Putamen (tissue), 1 donor: ENCODE measurements around the gene ACAP2.
A peak's percentile ranks its signal among the peaks of the same experiment; 100 is the strongest.
"Not testable (repeated sequence)": the region's sequence is repeated elsewhere in the genome, so short reads cannot be mapped to it uniquely, and the experiment has no call there.

Source experiments
- DNase-seq: peaks from one replicate; pipeline ENCODE4 v3.0.0-alpha.2; 2016; ENCODE audit warnings: low spot score

ACAP2 gene, protein sequence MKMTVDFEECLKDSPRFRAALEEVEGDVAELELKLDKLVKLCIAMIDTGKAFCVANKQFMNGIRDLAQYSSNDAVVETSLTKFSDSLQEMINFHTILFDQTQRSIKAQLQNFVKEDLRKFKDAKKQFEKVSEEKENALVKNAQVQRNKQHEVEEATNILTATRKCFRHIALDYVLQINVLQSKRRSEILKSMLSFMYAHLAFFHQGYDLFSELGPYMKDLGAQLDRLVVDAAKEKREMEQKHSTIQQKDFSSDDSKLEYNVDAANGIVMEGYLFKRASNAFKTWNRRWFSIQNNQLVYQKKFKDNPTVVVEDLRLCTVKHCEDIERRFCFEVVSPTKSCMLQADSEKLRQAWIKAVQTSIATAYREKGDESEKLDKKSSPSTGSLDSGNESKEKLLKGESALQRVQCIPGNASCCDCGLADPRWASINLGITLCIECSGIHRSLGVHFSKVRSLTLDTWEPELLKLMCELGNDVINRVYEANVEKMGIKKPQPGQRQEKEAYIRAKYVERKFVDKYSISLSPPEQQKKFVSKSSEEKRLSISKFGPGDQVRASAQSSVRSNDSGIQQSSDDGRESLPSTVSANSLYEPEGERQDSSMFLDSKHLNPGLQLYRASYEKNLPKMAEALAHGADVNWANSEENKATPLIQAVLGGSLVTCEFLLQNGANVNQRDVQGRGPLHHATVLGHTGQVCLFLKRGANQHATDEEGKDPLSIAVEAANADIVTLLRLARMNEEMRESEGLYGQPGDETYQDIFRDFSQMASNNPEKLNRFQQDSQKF

DNA sequence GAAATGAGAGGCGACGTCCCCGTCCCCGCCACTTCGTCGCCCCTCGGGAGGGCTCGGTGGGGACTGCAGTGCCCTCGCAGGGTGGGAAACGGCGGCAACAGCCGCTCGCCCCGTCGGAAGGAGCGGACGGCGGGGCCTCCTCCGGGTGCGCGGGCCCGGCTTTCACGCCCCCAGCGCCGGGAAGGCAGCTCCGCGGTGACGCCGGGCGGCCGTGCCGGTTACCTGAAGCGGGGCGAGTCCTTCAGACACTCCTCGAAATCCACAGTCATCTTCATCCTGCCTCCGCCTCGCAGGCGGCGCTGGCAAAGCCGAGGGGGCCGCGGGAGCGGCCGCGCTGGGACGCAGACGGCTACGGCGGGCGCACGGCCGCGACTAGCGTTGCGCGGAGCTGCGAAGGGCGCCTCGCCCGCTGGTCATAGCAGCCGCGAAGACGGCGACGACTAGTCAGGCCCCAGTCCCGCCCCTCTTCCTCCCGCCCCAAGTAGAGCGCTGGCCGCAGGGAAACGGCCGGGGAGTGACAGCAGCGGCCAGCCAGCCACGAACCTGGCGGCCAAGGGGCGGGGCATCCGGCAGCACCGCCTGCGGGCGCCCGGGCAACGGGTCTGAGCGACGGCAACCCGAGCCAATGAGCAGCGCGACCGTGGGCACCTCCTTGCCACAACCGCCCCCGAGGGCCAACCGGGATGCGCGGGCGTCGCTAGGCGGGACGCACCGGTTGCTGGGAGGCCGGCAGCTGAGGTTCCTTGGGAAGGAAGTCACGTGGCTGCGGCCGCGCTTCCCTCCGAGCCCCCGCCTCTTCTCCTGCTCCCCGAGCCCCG is at the start of gene ACAP2:
Gene ACAP2, minus strand, starts transcription at position 448 of the 818 bp plus-strand sequence. Its CDS starts 173 bp downstream, at position 275.
- DNase-seq, result peak; percentile 100

DNA sequence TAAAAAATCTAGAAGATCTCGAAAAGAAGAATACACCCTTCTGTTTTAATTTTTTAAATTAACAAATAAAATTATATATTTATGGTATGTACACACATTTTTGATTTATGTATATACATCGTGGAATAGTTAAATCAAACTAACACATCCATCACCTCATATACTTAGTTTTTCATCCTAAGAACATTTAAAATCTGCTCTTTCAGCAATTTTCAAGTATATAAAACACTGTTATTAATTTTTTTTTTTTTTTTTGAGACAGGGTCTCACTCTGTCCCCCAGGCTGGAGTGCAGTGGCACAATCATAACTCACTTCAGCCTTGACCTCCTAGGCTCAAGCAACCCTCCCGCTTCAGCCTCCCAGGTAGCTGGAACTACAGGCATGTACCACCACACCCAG is 32.8 kb upstream of the ACAP2 start:
- no peak for DNase-seq

DNA sequence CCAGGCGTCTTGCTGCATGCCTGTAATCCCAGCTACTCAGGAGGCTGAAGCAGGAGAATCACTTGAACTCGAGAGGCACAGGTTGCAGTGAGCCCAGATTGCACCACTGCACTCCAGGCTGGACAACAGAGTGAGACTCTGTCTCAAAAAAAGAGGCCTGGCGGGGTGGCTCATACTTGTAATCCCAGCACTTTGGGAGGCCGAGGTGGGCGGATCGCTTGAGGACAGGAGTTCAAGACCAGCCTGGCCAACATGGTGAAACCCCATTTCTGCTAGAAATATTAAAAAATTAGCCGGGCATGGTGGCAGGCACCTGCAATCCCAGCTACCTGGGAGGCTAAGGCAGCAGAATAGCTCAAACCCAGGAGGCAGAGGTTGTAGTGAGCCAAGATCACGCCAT is 32.3 kb upstream of the ACAP2 start:
- not testable (repeated sequence) for DNase-seq

DNA sequence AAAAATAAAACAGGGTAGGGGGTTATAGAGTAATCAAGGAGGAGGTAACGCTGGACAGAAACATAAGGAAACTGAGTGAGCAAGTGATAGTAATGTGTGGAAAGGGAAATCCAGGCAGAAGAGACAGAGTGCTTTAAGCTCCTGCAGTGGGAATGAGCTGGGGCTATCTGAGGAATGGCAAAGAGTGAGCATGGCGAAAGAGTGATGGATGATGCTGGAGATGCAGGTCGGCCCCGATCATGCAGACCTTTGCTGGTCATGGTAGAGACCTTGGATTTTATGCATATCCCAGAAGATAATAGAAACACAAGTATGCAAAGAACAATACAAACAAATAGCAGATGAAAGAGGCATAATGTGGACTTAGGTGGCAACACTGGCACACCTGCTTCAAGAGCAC is 26.0 kb upstream of the ACAP2 start:
- DNase-seq, result no peak

DNA sequence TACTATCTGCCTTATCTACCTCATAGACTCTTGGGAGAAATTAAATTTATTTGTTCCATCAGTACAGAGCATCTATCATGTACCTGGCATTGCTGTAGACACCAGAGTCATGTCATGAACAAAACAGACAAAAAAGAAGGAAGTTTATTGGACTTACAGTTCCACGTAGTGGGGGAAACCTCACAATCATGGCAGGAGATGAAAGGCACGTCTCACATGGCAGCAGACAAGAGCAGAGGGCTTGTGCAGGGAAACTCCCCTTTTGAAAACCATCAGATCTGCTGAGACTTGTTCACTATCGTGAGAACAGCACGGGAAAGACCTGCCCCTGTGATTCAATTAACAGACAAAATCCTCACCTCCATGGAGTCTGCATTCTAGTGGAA is 25.6 kb upstream of the ACAP2 start:
- DNase-seq, result no peak

DNA sequence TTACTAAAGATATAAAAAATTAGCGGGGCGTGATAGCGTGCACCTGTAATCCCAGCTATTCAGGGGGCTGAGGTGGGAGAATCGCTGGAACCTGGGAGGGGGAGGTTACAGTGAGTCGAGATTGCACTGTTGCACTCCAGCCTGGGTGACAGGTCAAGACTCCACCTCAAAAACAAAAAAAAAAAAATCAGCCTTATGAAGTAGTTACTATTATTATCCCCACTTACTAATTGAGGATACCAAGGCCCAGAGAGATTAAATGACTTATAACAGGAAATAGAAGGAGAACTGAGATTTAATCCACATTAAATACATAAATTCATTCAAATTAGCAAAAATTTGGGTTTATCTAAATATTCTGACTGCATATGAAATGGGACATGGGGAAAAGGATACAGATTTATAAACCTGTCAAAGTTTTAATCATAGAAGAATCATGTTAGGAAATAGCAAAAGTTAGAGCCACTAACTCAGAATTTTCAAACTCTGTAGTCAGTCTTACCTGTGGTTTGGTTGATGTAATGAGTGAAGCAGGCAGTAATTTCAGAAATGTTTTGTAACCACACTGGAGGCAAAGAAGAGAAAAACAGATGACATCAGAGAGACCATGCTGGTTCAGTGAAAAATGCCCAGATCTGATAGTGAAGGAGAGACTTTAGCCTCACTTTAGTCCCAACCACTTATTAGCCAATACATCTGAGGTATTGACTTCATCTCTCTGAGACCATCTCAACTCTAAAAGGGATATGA is 25.0 kb upstream of the ACAP2 start:
- no peak for DNase-seq

DNA sequence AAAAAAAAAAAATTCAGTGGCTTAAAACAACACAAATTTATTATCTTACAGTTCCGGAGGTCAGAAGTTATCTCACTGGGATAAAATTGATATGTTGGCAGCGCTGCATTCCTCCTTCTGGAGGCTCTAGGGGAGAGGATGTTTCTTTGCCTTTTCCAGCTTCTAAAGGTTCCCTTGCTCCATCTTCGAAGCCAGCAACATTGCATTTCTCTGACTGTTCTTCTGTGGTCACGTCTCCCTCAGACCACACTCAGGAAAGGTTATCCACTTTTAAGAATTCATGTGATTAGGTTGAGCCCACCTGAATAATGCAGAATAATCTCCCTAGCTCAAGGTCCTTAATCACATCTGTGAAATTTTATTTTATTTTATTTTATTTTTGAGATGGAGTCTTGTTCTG is 23.4 kb upstream of the ACAP2 start:
- no peak for DNase-seq

DNA sequence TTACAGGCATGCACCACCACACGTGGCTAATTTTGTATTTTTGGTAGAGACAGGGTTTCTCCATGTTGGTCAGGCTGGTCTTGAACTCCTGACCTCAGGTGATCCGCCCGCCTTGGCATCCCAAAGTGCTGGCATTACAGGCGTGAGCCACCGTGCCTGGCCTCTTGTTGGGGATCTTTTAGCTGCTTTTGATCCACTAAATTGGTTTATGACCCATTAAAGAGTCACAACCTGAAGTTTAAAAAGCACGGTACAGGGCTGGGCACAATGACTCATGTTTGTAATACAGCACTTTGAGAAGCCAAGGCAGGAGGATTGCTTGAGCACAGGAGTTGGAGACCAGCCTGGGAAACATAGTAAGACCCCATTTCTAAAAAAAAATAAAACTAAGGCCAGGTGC is 20.1 kb upstream of the ACAP2 start:
- DNase-seq, result not testable (repeated sequence)

DNA sequence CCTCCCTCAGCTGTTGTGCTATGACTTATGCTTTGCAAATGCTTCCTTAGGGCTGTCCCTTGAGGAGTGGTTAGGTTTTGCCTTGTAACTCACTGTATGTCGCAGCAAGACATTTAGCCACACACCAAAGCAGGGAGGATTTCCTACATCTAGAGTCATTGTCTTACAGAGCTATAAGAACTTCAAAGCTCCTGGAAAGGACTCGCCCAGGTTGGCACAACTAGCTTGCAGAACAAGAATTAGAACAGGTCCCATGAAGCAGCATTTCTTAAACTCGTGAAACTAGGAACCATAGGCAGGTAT is 19.4 kb upstream of the ACAP2 start:
- no peak for DNase-seq

DNA sequence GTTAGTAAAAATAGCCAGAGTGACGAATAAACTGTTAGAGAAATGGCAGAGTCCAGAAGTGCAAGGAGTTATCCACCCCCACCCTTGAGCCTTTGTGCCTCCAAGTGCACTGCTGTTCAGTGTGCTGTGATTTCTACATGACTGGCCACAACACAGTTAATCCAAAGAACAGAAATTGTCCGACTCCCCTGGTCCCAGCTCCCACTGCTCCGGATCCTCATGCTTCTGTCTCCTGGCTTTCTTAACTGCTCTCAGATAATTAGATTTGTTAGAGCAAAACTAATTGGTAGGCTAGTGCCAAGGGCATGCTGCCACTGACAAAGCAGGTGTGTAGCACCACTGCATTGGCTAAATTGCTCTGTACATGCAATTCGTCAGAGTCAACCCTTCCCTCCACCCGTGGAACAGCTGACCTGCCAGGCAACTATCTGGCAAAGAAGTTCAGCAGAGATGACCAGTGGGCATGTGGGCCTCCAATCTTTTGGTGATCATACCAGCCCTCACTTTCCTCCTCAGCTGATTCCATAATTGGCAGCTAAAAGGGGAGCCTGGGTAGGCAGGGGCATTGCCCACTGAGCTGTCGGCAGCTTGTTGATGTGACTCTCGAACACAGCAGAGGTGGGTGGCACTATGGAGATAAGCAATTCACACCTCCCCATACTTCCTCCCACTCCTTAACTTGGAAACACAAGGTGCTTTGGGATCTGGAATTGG is 18.9 kb upstream of the ACAP2 start:
- no peak for DNase-seq

DNA sequence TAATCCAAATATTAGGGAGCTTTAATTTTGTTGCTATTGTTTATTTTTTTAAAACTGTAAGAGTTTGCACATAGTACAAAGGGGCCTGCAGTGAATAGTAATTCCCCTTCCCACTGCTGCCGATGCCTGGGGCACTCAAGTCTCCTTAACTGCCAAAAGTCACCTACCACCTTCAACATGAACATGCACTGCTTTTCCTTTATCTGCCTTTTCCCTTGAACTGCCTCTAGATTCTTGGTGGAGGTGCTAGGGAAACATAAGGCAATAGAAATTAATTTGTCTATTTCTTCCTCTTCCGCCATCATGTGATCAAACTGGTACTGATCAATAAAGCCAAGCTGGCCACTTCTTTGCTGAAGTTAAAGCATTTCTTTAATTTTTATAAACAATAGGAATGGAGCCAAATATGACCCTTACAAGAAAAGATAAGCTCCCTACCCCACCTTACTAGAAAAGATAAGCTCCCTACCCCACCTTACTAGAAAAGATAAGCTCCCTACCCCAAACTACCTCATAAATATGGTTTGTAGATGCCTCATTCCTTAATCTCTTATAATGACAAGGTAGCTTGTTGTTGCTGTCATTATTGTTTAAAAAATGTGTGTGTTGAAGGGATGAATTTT is 17.4 kb upstream of the ACAP2 start:
- no peak for DNase-seq

DNA sequence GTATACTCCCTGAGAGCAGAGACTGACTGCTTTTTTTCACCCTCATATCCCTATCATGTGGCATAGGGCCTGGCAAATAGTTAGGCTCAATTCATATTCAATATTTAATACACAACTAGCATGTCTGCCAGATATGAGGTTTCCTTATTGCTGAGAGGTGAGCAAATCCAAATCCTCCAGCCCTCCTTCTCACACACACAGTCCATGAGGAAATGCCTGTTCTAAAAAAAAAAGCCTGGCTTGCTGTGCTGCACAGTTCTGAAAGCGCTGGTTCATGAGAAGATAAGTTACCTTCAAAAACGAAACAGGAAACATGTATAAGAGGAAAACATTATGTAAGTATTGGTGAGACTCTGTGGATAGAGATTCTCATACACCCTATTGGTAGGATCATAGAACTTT is 15.5 kb upstream of the ACAP2 start:
- DNase-seq, result no peak

DNA sequence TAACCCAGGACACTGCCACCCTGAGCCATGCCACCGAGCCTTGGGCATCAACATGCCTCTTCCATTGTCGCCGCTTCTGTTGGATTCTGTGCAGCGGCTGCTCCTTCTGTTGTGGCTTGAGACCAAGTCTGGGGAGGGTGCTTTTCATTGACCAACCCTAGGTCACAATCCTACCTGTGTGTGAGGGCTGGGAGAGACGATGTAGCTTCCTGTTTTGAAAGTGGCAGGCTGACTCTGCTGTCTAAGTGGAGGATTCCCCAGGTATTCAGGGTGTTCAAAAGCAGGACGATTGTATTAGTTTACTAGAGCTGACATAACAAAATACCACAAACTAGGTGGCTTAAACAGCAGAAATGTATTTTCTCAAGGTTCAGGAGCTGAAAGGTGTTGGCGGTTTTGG is 13.0 kb upstream of the ACAP2 start:
- DNase-seq, result no peak

DNA sequence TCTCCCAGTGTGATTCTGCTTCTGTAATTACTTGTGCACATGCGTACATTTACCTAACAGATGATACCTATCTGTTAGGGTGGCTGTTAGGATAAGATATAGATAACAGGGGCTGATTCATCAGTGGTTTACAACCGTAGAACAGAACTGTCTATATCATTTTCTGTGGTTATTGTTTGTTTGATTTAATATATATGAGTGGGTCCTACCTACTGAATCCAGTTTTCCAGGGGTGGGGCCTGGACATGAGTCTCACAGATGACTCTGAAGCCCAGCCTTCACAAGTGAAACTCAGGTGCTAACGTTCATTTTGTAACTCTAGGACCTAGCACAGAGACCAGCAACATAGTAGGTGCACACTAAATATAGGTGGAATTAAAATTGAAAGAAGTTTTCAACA is 10.4 kb upstream of the ACAP2 start:
- DNase-seq, result no peak

DNA sequence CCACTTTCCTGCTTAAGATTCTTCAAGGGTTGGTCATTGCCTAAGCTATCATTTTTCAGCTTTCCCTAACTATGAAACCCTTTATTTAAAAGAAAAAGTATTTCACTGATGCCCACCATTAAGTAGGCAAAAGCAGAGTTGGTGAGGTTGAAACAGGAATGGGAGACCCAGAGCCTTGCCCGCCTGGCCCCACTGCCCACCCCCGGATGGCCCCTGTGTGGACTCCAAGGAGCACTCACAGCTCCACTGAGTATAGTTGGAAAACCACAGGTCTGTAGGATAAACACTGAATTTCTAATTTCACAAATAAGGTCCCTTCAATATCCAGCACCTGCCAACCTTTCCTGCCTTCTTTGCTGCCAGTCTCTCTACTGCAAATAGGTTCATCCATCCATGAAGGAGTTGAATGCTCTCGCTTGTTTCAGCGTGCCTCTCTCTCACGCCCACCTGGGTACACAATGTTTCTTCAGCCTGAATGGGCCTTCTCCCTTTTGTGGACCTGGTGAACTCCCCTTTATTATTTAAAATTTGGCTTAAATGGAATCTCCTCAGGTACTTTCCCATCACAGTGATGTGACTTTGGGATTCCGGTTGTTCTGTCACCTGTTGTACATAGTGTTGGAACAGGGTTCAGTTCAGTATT is 8.7 kb upstream of the ACAP2 start:
- DNase-seq, result no peak

DNA sequence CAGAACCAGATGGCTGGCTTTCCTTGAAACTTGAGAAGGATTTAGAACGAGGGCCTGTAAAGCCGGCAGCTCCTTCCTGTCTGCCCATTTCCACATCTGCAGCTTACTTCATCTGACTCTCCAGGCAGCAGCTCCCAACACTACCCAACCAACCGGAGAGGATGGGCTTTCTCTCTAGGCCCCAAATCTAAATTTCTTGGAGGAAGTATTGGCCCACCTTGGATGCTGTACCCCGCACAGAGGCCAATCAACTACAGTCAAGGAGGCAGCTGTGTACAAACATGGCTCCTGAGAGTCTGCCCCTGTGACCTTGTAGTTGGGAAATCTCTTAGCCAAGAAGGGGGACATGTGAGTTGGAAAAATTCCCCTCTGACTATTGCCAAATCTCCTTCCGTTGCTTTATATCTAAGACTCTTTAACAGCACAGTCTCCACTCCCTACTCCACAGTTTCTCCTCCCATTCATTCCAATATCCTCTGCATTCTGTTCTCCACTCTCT is 8.0 kb upstream of the ACAP2 start:
- DNase-seq, result no peak

DNA sequence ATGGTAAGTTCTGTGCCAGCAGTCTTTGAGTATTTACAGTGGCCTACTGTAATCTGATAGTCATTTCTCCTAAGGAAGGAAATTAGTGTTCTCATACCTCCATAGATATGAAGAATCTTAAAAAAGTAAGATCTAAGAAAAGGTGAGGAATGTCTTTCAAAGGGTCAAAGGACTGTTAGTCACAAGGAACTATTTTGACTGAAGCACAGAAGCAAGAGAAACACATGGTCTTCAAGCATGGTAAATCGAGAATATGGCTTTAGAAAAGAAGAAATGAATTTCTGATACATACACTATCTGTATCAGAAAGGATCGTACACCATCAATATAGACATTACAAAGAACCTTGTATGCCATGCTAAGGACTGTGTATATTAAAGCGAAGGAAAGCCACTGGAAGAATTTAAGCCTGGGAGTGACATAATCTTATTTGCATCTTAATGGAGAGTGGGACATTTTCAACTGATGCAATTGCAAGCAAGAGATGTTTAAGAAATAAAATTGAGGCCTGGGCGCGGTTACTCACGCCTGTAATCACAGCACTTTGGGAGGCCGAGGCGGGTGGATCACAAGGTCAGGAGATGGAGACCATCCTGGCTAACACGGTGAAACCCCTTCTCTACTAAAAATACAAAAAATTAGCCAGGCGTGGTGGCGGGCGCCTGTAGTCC is 5.5 kb upstream of the ACAP2 start:
- DNase-seq, result no peak

DNA sequence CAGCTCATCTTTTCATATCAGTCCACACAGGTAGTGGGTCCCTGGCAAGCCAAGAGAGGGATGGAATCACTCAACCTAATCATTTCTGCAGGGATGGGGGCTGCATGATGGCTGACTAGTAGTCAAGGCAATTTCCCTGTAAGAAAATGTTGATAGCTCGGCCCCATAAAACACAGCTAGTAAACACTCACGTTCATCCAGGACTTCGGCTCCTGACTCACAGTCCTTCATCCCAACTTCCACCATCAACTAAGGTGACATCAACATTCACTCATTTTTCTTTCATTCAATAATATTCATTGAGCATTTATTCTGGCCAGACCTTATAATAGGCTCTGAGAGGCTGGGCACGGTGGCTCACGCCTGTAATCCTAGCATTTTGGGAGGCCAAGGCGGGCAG is 4.4 kb upstream of the ACAP2 start:
- no peak for DNase-seq

DNA sequence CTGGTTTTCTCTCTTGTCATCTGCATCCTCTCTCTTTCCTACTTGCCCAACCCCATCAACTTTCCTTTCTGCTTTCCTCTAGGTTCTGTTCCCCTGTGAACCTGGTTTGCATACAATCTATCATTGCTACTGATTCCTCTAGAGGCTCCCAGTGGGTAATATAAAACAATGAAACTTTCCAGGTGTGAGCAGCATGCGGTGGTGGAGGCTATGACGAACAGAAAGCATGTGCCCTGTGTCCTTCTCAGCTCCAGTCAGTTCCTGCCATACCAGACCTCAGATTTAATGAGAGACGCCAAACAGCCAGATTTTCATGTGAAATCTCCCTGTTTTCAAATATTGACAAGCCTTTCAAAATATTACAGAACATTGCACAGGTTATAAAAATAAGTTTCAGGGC is 3.5 kb upstream of the ACAP2 start:
- DNase-seq, result no peak

DNA sequence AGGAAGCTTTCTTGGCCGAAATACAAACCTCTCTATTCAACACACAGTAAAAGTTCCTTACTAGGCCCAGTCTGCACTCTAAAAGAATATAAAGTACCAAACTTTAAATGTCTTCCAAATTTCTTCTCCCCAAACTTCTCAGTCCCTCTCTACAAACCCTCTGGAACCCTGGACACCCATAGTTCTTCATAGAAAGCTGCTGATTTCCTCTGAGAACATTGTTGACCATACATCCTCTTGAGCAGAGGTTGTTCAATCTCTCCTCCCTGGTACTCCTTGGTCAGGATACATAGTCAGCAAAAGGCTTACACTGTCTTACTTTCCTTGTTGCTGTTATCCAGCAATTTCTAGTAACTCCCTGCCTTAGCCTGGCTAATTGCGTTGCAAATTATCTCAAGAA is 3.1 kb upstream of the ACAP2 start:
- no peak for DNase-seq
